HG03342 (cell line): ENCODE data around the gene THSD7A.

Experiments used
- ATAC-seq: cut with Tn5 transposase; IDR thresholded peaks from one replicate; pipeline ENCODE4 v1.9.1; 2021; ENCODE audit warnings: mild to moderate bottlenecking, moderate library complexity; ENCODE audit not compliant: unreplicated experiment

The THSD7A gene

GRCh38 chr7:11831736-11832495, at the start of gene THSD7A:
Gene THSD7A (minus strand): TSS chr7:11832198. CDS start chr7:11831946, 252 bp downstream.
- ATAC-seq: no peak

GRCh38 chr7:11881680-11882079, 49.7 kb upstream of the THSD7A start:
- ATAC-seq: no peak

- ATAC-seq: no peak
These were observed 43.6 kb upstream of the THSD7A start for GRCh38 chr7:11875635-11876034.

GRCh38 chr7:11865671-11866070, 33.7 kb upstream of the THSD7A start:
- ATAC-seq: no peak

GRCh38 chr7:11858622-11859302, 26.8 kb upstream of the THSD7A start:
- no peak for ATAC-seq

- no peak for ATAC-seq
These were observed 26.0 kb upstream of the THSD7A start for GRCh38 chr7:11858026-11858425.

GRCh38 chr7:11848251-11848650, 16.3 kb upstream of the THSD7A start:
- no peak for ATAC-seq

- no peak for ATAC-seq
These were observed 15.3 kb upstream of the THSD7A start for GRCh38 chr7:11847336-11847735.

- no peak for ATAC-seq
These were observed 14.5 kb upstream of the THSD7A start for GRCh38 chr7:11846361-11846955.

GRCh38 chr7:11843113-11843765, 11.2 kb upstream of the THSD7A start:
- no peak for ATAC-seq

- no peak for ATAC-seq
These were observed 9.7 kb upstream of the THSD7A start for GRCh38 chr7:11841657-11842056.

- no peak for ATAC-seq
These were observed 3.3 kb upstream of the THSD7A start for GRCh38 chr7:11835260-11835659.

- no peak for ATAC-seq
These were observed 1.4 kb upstream of the THSD7A start for GRCh38 chr7:11833431-11833830.

GRCh38 chr7:11831156-11831735, 752 bp downstream of the THSD7A start:
- no peak for ATAC-seq

- ATAC-seq: no peak
These were observed 1.3 kb downstream of the THSD7A start for GRCh38 chr7:11830582-11831155.

GRCh38 chr7:11829954-11830353, 2.0 kb downstream of the THSD7A start:
- ATAC-seq: no peak

- no peak for ATAC-seq
These were observed 12.1 kb downstream of the THSD7A start for GRCh38 chr7:11819947-11820346.

GRCh38 chr7:11819271-11819670, 12.7 kb downstream of the THSD7A start:
- ATAC-seq: no peak

GRCh38 chr7:11818281-11818680, 13.7 kb downstream of the THSD7A start:
- no peak for ATAC-seq

GRCh38 chr7:11817111-11817740, 14.8 kb downstream of the THSD7A start:
- no peak for ATAC-seq
